GM12878 (cell line): Measurements from ENCODE around the gene IRX1. TPM values are rescaled to one million over a fixed set of nuclear protein-coding genes. Genes with fewer than 3 reads are reported as not detected.

Experiments used
- ATAC-seq: fragments of 200-7000 bp; cut with Tn5 transposase; 3 replicates; pipeline ENCODE4 v1.9.1; 2020; ENCODE audit warnings: mild to moderate bottlenecking, moderate library complexity
- BruUV-seq: library from RNA; stranded (reverse); fragments of 400-500 nt; replicated peaks from 2 replicates; lab custom pipeline; 2021; lab: Mats Ljungman, UMichigan
- CTCF ChIA-PET: fragments of 300-600 bp; sonication (Branson Sonifier 250); formaldehyde crosslinking; extraction: SDS; loops from one replicate; lab custom pipeline; 2021; ENCODE audit warnings: inconsistent platforms; lab: Yijun Ruan, JAX
- POLR2A ChIA-PET: fragments of 350-600 bp; formaldehyde crosslinking; extraction: SDS; loops from one replicate; lab custom pipeline; 2021; ENCODE audit warnings: inconsistent platforms; lab: Charles Lee
- RAD21 ChIA-PET: fragments of 300-600 bp; sonication (Branson Sonifier 250); formaldehyde crosslinking; loops from one replicate; lab custom pipeline; 2023; ENCODE audit warnings: antibody characterized with exemption; ENCODE audit not compliant: unreplicated experiment; lab: Charles Lee
- SMC1A ChIA-PET: fragments of 300-600 bp; sonication (Branson Sonifier 250); formaldehyde crosslinking; loops from one replicate; lab custom pipeline; 2023; ENCODE audit not compliant: unreplicated experiment, uncharacterized antibody; lab: Charles Lee
- DNase-seq: peaks from one replicate; pipeline ENCODE4 v3.0.0-alpha.2; 2011; ENCODE audit warnings: low read depth, low spot score
- FAIRE-seq: peaks from 3 replicates; lab custom pipeline; 2011; peaks lifted over from hg19 to GRCh38; lab: Jason Lieb, UNC
- H2AFZ ChIP-seq: 2 replicates; pipeline ENCODE4 v1.6.0; 2011; ENCODE audit warnings: low read depth, low read length, control low read depth; ENCODE audit not compliant: control insufficient read depth
- H3K27ac ChIP-seq: 2 replicates; pipeline ENCODE4 v1.5.1; 2011; ENCODE audit warnings: control low read depth; ENCODE audit not compliant: control insufficient read depth, insufficient read depth
- H3K27me3 ChIP-seq, 2 experiments: replicated peaks in 1 of 2; 2 replicates each; pipeline versions ENCODE4 v1.6.0 to v1.6.1; 2011; ENCODE audit warnings: low read length in 1 of 2; ENCODE audit not compliant: control insufficient read depth in 2 of 2, insufficient read depth in 2 of 2
- H3K36me3 ChIP-seq, 2 experiments: 2 replicates each; pipeline ENCODE4 v1.5.1; 2011; ENCODE audit warnings: low read length in 1 of 2; ENCODE audit not compliant: control insufficient read depth in 2 of 2, insufficient read depth in 2 of 2
- H3K4me1 ChIP-seq: 2 replicates; pipeline ENCODE4 v1.6.1; 2011; ENCODE audit warnings: mild to moderate bottlenecking, low read length, moderate library complexity, mixed read lengths; ENCODE audit not compliant: control insufficient read depth, insufficient read depth
- H3K4me2 ChIP-seq: 2 replicates; pipeline ENCODE4 v1.6.0; 2011; ENCODE audit warnings: control low read depth; ENCODE audit not compliant: control insufficient read depth, insufficient read depth
- H3K4me3 ChIP-seq: fragments of 200-600 bp; sonication (generic); 2 replicates; pipeline ENCODE4 v1.5.1; 2016
- H3K79me2 ChIP-seq: 2 replicates; pipeline ENCODE4 v1.6.0; 2011; ENCODE audit warnings: low read length; ENCODE audit not compliant: control insufficient read depth, insufficient read depth
- H3K9ac ChIP-seq: 2 replicates; pipeline ENCODE4 v1.8.0; 2011; ENCODE audit warnings: low read length, control low read depth, mixed read lengths; ENCODE audit not compliant: control insufficient read depth, insufficient read depth
- H3K9me3 ChIP-seq: replicated peaks from 3 replicates; pipeline ENCODE4 v1.5.1; 2011; ENCODE audit warnings: mild to moderate bottlenecking, low read length; ENCODE audit not compliant: control insufficient read depth, insufficient read depth
- H4K20me1 ChIP-seq: 2 replicates; pipeline ENCODE4 v1.6.0; 2011; ENCODE audit not compliant: control insufficient read depth, insufficient read depth
- CBFB ChIP-seq: IDR thresholded peaks from 2 replicates; pipeline ENCODE4 v1.6.1; 2016; ENCODE audit warnings: antibody characterized with exemption, low read depth
- CREM ChIP-seq: IDR thresholded peaks from 2 replicates; pipeline ENCODE4 v1.6.1; 2014; ENCODE audit warnings: antibody characterized with exemption, low read depth
- FOXM1 ChIP-seq: IDR thresholded peaks from 2 replicates; pipeline ENCODE4 v1.6.1; 2012; ENCODE audit warnings: low read depth, mild to moderate bottlenecking, inconsistent platforms, low read length, moderate library complexity
- MEF2B ChIP-seq: fragments of 450-650 bp; IDR thresholded peaks from 2 replicates; pipeline ENCODE4 v1.6.1; 2018; ENCODE audit warnings: mild to moderate bottlenecking, moderate library complexity; ENCODE audit not compliant: partially characterized antibody, poor library complexity, severe bottlenecking
- MTA3 ChIP-seq: IDR thresholded peaks from 2 replicates; pipeline ENCODE4 v1.6.1; 2012; ENCODE audit warnings: low read length, inconsistent platforms, borderline replicate concordance
- NBN ChIP-seq: fragments of 450-650 bp; IDR thresholded peaks from 2 replicates; pipeline ENCODE4 v1.6.1; 2016
- NR2C2 ChIP-seq: IDR thresholded peaks from 2 replicates; pipeline ENCODE4 v1.6.1; 2011; ENCODE audit warnings: borderline replicate concordance, low read depth; ENCODE audit not compliant: control insufficient read depth, insufficient read length
- NRF1 ChIP-seq: conservative IDR thresholded peaks from 2 replicates; pipeline ENCODE4 v1.6.1; 2011; ENCODE audit warnings: mild to moderate bottlenecking, low read depth, low read length, improper control_type of control experiment
- RCOR1 ChIP-seq: conservative IDR thresholded peaks from 2 replicates; pipeline ENCODE4 v1.6.1; 2012; ENCODE audit warnings: low read depth, low read length, improper control_type of control experiment
- RELB ChIP-seq: fragments of 450-650 bp; IDR thresholded peaks from 2 replicates; pipeline ENCODE4 v1.6.1; 2017; ENCODE audit warnings: low read depth, mild to moderate bottlenecking, moderate library complexity
- SMARCA5 ChIP-seq: fragments of 450-650 bp; IDR thresholded peaks from 2 replicates; pipeline ENCODE4 v1.6.1; 2017; ENCODE audit warnings: mild to moderate bottlenecking
- ZBED1 ChIP-seq: IDR thresholded peaks from 2 replicates; pipeline ENCODE4 v1.6.1; 2016; ENCODE audit warnings: borderline replicate concordance
- WGBS: methylation state at CpG from one replicate; pipeline ENCODE4 v1.1.6; 2016; ENCODE audit warnings: low lambda C conversion rate; ENCODE audit not compliant: insufficient replicate concordance, insufficient coverage; ENCODE audit errors: missing lambda C conversion rate; 5-methylcytosine and 5-hydroxymethylcytosine counted together
- in situ Hi-C: fragments of 300-500 bp; cut with MboI; formaldehyde crosslinking; loops from 9 replicates; pipeline ENCODE4 v1.14.3; 2018; ENCODE audit warnings: mixed read lengths
- intact Hi-C: fragments of 100-400 bp; cut with micrococcal nuclease; formaldehyde crosslinking; loops from one replicate; pipeline ENCODE4 v1.14.2; 2022; ENCODE audit not compliant: unreplicated experiment
- polyA plus RNA-seq, 11 experiments: library from polyadenylated mRNA; depleted of rRNA in 4 of 11; unstranded in 6 of 11; stranded (reverse) in 5 of 11; fragments of >200 nt; fragmentation: Nextera tagmentation in 4 of 11; fragmentation: Illumina TruSeq in 1 of 11; extraction: Ambion mirVana in 4 of 11; extraction: Trizol in 1 of 11; gene quantifications; 1 replicate in 1 of 11; 2 replicates in 10 of 11; pipeline versions ENCODE4 v1.2.1 to v1.2.3, GENCODE V29; 2011 to 2016; ENCODE audit warnings: inconsistent platforms in 2 of 11, missing spikeins in 2 of 11, low read depth in 1 of 11
- total RNA-seq, 4 experiments: library from RNA; depleted of rRNA in 3 of 4; stranded (reverse); fragments of >200 nt in 3 of 4; fragmentation: Illumina TruSeq in 1 of 4; extraction: Trizol in 1 of 4; gene quantifications; 2 replicates each; pipeline versions ENCODE4 v1.2.1 to v1.2.3, GENCODE V29; 2013 to 2021
- TF ChIP-seq, protein P1 (sequence below): IDR thresholded peaks from 2 replicates; pipeline ENCODE4 v1.6.1; 2012; ENCODE audit warnings: improper control_type of control experiment, low read depth, low read length; ENCODE audit not compliant: insufficient replicate concordance

The IRX1 gene
- total and polyA plus RNA-seq, 10 of the 15 experiments (the other 5 are each of a cell fraction or from before 2014, with no cell fraction given) = not detected

DNA sequence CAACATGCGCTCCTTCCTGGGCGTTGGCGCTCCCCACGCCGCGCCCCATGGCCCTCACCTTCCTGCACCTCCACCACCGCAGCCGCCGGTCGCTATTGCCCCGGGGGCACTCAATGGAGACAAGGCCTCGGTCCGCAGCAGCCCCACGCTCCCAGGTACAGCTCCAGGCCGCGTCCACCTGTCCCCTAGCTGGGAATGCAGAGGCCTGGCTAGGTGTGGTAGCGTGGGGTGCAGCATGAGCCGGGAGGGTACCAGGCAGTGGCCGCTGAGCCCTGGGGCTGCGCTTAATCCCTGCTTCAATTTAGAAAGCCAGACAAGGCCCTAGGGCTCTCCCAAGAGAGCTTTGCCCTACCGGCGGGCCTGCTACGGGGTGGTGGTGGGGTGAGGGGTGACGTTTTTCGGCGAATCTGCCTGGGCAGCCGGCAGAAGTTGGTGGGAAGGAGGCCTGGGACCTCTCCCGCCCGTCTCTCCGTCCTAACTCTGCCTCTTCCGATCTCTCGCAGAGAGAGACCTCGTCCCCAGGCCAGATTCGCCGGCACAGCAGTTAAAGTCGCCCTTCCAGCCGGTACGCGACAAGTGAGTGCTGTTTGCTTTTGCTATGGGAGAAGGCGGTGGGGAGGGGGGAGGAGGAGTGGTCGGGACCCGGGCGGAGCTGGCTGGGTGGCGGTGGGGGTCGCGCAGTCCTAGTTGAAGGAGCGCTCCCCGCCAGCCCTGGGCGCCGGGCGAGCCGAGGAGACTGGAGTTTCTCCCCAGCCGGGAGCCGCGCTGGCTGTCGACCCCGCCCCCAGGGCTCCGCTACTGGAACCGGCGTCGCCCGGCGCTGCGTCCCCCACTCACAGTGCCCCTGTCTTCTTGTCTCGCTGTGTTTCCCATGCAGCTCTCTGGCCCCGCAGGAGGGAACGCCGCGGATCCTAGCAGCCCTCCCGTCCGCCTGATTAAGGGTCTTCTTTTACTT, 4.8 kb downstream of the IRX1 start:
- no peaks in the 10 kb centered on the region for H3K79me2 ChIP-seq
- ChIA-PET CTCF (no interaction called here), POLR2A (no interaction called here), RAD21 (no interaction called here), SMC1A (interaction anchor here (1.0 kb wide), 1 partner anchor 190 kb away, joined by 3 read pairs; no protein-coding TSS in a partner anchor)
- H3K36me3 ChIP-seq = no peaks in the 10 kb centered on the region
- no TSS peak for BruUV-seq
- FAIRE-seq (no peak), ATAC-seq (no peak), DNase-seq (no peak)
- 60% methylated on average over 49 of the region's 71 CpGs for WGBS
- H3K4me3 ChIP-seq = no peak overlapping the region
- no peak overlapping the region for H2AFZ ChIP-seq
- no peaks in the 10 kb centered on the region for H3K4me1 ChIP-seq
- H4K20me1 ChIP-seq = no peaks in the 10 kb centered on the region
- intact Hi-C loops (no loop called here), in situ Hi-C loops (no loop called here)
- no peaks in the 10 kb centered on the region for H3K27me3 ChIP-seq
- TF ChIP-seq FOXM1 = no peak
- TF ChIP-seq NBN = no peak
- TF ChIP-seq NRF1 = no peak
- TF ChIP-seq CREM = no peak
- no peak for TF ChIP-seq NR2C2
- no peak for TF ChIP-seq SMARCA5
- no peak for TF ChIP-seq RELB
- TF ChIP-seq MTA3 = no peak
- no peak for TF ChIP-seq CBFB
- TF ChIP-seq ZBED1 = no peak
- TF ChIP-seq, protein P1, sequence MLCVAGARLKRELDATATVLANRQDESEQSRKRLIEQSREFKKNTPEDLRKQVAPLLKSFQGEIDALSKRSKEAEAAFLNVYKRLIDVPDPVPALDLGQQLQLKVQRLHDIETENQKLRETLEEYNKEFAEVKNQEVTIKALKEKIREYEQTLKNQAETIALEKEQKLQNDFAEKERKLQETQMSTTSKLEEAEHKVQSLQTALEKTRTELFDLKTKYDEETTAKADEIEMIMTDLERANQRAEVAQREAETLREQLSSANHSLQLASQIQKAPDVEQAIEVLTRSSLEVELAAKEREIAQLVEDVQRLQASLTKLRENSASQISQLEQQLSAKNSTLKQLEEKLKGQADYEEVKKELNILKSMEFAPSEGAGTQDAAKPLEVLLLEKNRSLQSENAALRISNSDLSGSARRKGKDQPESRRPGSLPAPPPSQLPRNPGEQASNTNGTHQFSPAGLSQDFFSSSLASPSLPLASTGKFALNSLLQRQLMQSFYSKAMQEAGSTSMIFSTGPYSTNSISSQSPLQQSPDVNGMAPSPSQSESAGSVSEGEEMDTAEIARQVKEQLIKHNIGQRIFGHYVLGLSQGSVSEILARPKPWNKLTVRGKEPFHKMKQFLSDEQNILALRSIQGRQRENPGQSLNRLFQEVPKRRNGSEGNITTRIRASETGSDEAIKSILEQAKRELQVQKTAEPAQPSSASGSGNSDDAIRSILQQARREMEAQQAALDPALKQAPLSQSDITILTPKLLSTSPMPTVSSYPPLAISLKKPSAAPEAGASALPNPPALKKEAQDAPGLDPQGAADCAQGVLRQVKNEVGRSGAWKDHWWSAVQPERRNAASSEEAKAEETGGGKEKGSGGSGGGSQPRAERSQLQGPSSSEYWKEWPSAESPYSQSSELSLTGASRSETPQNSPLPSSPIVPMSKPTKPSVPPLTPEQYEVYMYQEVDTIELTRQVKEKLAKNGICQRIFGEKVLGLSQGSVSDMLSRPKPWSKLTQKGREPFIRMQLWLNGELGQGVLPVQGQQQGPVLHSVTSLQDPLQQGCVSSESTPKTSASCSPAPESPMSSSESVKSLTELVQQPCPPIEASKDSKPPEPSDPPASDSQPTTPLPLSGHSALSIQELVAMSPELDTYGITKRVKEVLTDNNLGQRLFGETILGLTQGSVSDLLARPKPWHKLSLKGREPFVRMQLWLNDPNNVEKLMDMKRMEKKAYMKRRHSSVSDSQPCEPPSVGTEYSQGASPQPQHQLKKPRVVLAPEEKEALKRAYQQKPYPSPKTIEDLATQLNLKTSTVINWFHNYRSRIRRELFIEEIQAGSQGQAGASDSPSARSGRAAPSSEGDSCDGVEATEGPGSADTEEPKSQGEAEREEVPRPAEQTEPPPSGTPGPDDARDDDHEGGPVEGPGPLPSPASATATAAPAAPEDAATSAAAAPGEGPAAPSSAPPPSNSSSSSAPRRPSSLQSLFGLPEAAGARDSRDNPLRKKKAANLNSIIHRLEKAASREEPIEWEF = no peak
- TF ChIP-seq RCOR1 = no peak
- no peak for TF ChIP-seq MEF2B
- H3K27ac ChIP-seq = no peak overlapping the region
- H3K9me3 ChIP-seq = peaks cover 2% of the 10 kb centered on the region; the same call in 1 of the 3 replicates
- no peak overlapping the region for H3K4me2 ChIP-seq
- no peak overlapping the region for H3K9ac ChIP-seq
